Neural cell (in vitro differentiated cells): Measurements from ENCODE around the gene VEZF1. TPM values are rescaled to one million over a fixed set of nuclear protein-coding genes. Genes with fewer than 3 reads are reported as not detected.

ENCODE experiments used
- H2AFZ ChIP-seq: fragments of 200-600, 300-800 bp; sonication (generic), shearing (Covaris generic); 2 replicates; pipeline ENCODE4 v1.6.0; 2014; ENCODE audit warnings: low read depth, mild to moderate bottlenecking, antibody characterized with exemption, low read length, moderate library complexity
- H3F3A ChIP-seq: fragments of 200-600 bp; shearing (Covaris generic); 2 replicates; pipeline ENCODE4 v1.6.1; 2016; ENCODE audit warnings: mild to moderate bottlenecking, moderate library complexity, mixed read lengths, antibody characterized with exemption, low read length; ENCODE audit not compliant: insufficient read depth, poor library complexity, severe bottlenecking
- H3K27ac ChIP-seq: fragments of 200-600, 300-800 bp; sonication (generic), shearing (Covaris generic); 2 replicates; pipeline ENCODE4 v1.5.1; 2014; ENCODE audit warnings: mild to moderate bottlenecking, low read length, moderate library complexity
- H3K27me3 ChIP-seq: fragments of 300-800, 200-600 bp; sonication (generic), shearing (Covaris generic); 2 replicates; pipeline ENCODE4 v1.6.0; 2014; ENCODE audit warnings: mild to moderate bottlenecking, low read depth, low read length, moderate library complexity; ENCODE audit not compliant: insufficient read depth
- H3K36me3 ChIP-seq: fragments of 300-800, 200-600 bp; sonication (generic), shearing (Covaris generic); 2 replicates; pipeline ENCODE4 v1.5.1; 2014; ENCODE audit warnings: mild to moderate bottlenecking, antibody characterized with exemption, low read length, moderate library complexity; ENCODE audit not compliant: insufficient read depth
- H3K4me2 ChIP-seq: fragments of 300-800, 200-600 bp; sonication (generic), shearing (Covaris generic); 2 replicates; pipeline ENCODE4 v1.6.0; 2014; ENCODE audit warnings: mild to moderate bottlenecking, low read length
- H3K4me3 ChIP-seq: fragments of 300-800, 200-600 bp; sonication (generic), shearing (Covaris generic); 2 replicates; pipeline ENCODE4 v1.5.1; 2014; ENCODE audit warnings: mild to moderate bottlenecking, low read length, moderate library complexity
- H3K79me2 ChIP-seq: fragments of 200-600 bp; shearing (Covaris generic); replicated peaks from 2 replicates; pipeline ENCODE4 v1.6.0; 2014; ENCODE audit warnings: mild to moderate bottlenecking, low read length, moderate library complexity; ENCODE audit not compliant: insufficient read depth
- H3K9ac ChIP-seq: fragments of 300-800, 200-600 bp; sonication (generic), shearing (Covaris generic); 2 replicates; pipeline ENCODE4 v1.6.1; 2016; ENCODE audit warnings: mild to moderate bottlenecking, low read length, mixed read lengths
- H3K9me2 ChIP-seq: fragments of 200-600 bp; shearing (Covaris generic); 2 replicates; pipeline ENCODE4 v1.6.1; 2016; ENCODE audit warnings: mild to moderate bottlenecking, low read length, mixed read lengths; ENCODE audit not compliant: insufficient read depth
- H3K9me3 ChIP-seq: fragments of 200-600, 300-800 bp; sonication (generic), shearing (Covaris generic); 2 replicates; pipeline ENCODE4 v1.6.1; 2016; ENCODE audit warnings: mild to moderate bottlenecking, mixed run types, low read length, moderate library complexity, mixed read lengths
- H4K20me1 ChIP-seq: fragments of 200-600 bp; shearing (Covaris generic); 2 replicates; pipeline ENCODE4 v1.6.1; 2016; ENCODE audit warnings: mild to moderate bottlenecking, mixed run types; ENCODE audit not compliant: insufficient read depth
- EP300 ChIP-seq: fragments of 450-650 bp; conservative IDR thresholded peaks from 2 replicates; pipeline ENCODE4 v1.6.1; 2014; ENCODE audit warnings: antibody characterized with exemption, mild to moderate bottlenecking, moderate library complexity; ENCODE audit not compliant: poor library complexity, severe bottlenecking
- EZH2 ChIP-seq: fragments of 200-600, 300-800 bp; shearing (Covaris generic), sonication (generic); IDR thresholded peaks from 2 replicates; pipeline ENCODE4 v1.6.1; 2014; ENCODE audit warnings: antibody characterized with exemption, low read length, borderline replicate concordance, mild to moderate bottlenecking; ENCODE audit not compliant: insufficient read depth, poor library complexity, severe bottlenecking
- MXI1 ChIP-seq: fragments of 450-650 bp; conservative IDR thresholded peaks from 2 replicates; pipeline ENCODE4 v1.6.1; 2014; ENCODE audit warnings: antibody characterized with exemption, mild to moderate bottlenecking; ENCODE audit not compliant: poor library complexity, severe bottlenecking
- POLR2AphosphoS5 ChIP-seq: IDR thresholded peaks from 2 replicates; pipeline ENCODE4 v1.6.1; 2012
- RAD21 ChIP-seq: fragments of 450-650 bp; conservative IDR thresholded peaks from 2 replicates; pipeline ENCODE4 v1.6.1; 2014; ENCODE audit warnings: antibody characterized with exemption, mild to moderate bottlenecking, moderate library complexity
- SMC3 ChIP-seq: fragments of 450-650 bp; conservative IDR thresholded peaks from 2 replicates; pipeline ENCODE4 v1.6.1; 2014; ENCODE audit warnings: antibody characterized with exemption, mild to moderate bottlenecking, moderate library complexity; ENCODE audit not compliant: poor library complexity
- TAF1 ChIP-seq: IDR thresholded peaks from 2 replicates; pipeline ENCODE4 v1.6.1; 2012; ENCODE audit warnings: low read depth
- polyA plus RNA-seq: library from polyadenylated mRNA; depleted of rRNA; stranded (reverse); fragments of >200 nt; gene quantifications from 2 replicates; pipeline ENCODE4 v1.2.3, GENCODE V29; 2014
- TF ChIP-seq, protein P1 (sequence below): IDR thresholded peaks from 2 replicates; pipeline ENCODE4 v1.6.1; 2012; ENCODE audit warnings: borderline replicate concordance
- TF ChIP-seq, protein P2 (sequence below): fragments of 450-650 bp; IDR thresholded peaks from 2 replicates; pipeline ENCODE4 v1.5.1; 2014; ENCODE audit warnings: antibody characterized with exemption, mild to moderate bottlenecking, moderate library complexity; ENCODE audit not compliant: poor library complexity, severe bottlenecking

The VEZF1 gene
- polyA plus RNA-seq, 1 donor from 2014 or later, result 64.6 TPM

DNA sequence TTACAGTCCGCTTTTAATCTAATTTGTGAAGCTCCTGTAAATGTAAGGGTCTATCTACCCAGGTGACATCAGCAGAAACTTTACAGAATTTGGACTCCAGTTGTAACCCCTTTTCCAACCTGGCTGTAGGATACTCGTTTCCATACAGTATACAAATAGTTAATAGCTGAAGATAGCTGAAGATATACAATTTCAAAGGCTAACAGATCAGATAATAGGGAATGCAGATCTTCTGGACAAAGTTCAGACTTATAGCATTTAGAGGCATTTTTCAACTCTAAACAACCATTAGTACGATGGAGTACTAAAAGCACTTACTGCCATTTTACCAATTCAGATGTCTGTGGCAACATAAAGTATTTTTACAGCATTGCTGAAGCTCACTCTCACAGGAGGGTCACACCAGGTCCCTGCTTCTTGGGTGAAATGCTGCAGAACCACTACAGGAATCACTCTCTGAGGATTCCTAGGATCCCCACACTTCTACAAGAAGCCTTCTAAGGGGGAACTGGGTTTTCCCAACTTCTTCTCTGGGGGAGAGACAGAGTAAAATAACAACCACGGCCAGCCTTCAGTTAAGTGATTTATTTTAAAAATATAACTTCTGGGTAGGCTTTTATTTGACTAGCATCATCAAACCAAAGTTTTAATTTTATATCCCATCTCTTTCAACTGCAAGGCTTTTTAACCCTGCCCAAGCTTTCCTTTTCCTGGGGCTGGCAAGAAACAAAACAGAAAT lies 2.9 kb downstream of the VEZF1 start:
- Histone ChIP-seq H3K79me2 (peaks cover 73% of the 10 kb centered on the region), H2AFZ (no peak overlapping the region), H3K9me2 (no peaks in the 10 kb centered on the region), H3K4me2 (peak overlapping the region; percentile 83), H3F3A (peaks cover 5% of the 10 kb centered on the region), H3K27ac (no peak overlapping the region), H3K9me3 (no peaks in the 10 kb centered on the region), H3K9ac (peak overlapping the region; percentile 13), H3K4me3 (peak overlapping the region; percentile 91), H3K36me3 (no peaks in the 10 kb centered on the region), H3K27me3 (no peaks in the 10 kb centered on the region), H4K20me1 (peaks cover 21% of the 10 kb centered on the region)
- TF ChIP-seq SMC3 (peak; percentile 22), RAD21 (peak; percentile 23)
- TF ChIP-seq, protein P1, sequence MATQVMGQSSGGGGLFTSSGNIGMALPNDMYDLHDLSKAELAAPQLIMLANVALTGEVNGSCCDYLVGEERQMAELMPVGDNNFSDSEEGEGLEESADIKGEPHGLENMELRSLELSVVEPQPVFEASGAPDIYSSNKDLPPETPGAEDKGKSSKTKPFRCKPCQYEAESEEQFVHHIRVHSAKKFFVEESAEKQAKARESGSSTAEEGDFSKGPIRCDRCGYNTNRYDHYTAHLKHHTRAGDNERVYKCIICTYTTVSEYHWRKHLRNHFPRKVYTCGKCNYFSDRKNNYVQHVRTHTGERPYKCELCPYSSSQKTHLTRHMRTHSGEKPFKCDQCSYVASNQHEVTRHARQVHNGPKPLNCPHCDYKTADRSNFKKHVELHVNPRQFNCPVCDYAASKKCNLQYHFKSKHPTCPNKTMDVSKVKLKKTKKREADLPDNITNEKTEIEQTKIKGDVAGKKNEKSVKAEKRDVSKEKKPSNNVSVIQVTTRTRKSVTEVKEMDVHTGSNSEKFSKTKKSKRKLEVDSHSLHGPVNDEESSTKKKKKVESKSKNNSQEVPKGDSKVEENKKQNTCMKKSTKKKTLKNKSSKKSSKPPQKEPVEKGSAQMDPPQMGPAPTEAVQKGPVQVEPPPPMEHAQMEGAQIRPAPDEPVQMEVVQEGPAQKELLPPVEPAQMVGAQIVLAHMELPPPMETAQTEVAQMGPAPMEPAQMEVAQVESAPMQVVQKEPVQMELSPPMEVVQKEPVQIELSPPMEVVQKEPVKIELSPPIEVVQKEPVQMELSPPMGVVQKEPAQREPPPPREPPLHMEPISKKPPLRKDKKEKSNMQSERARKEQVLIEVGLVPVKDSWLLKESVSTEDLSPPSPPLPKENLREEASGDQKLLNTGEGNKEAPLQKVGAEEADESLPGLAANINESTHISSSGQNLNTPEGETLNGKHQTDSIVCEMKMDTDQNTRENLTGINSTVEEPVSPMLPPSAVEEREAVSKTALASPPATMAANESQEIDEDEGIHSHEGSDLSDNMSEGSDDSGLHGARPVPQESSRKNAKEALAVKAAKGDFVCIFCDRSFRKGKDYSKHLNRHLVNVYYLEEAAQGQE, result no peak
- TF ChIP-seq, protein P2, sequence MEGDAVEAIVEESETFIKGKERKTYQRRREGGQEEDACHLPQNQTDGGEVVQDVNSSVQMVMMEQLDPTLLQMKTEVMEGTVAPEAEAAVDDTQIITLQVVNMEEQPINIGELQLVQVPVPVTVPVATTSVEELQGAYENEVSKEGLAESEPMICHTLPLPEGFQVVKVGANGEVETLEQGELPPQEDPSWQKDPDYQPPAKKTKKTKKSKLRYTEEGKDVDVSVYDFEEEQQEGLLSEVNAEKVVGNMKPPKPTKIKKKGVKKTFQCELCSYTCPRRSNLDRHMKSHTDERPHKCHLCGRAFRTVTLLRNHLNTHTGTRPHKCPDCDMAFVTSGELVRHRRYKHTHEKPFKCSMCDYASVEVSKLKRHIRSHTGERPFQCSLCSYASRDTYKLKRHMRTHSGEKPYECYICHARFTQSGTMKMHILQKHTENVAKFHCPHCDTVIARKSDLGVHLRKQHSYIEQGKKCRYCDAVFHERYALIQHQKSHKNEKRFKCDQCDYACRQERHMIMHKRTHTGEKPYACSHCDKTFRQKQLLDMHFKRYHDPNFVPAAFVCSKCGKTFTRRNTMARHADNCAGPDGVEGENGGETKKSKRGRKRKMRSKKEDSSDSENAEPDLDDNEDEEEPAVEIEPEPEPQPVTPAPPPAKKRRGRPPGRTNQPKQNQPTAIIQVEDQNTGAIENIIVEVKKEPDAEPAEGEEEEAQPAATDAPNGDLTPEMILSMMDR, result no peak

DNA sequence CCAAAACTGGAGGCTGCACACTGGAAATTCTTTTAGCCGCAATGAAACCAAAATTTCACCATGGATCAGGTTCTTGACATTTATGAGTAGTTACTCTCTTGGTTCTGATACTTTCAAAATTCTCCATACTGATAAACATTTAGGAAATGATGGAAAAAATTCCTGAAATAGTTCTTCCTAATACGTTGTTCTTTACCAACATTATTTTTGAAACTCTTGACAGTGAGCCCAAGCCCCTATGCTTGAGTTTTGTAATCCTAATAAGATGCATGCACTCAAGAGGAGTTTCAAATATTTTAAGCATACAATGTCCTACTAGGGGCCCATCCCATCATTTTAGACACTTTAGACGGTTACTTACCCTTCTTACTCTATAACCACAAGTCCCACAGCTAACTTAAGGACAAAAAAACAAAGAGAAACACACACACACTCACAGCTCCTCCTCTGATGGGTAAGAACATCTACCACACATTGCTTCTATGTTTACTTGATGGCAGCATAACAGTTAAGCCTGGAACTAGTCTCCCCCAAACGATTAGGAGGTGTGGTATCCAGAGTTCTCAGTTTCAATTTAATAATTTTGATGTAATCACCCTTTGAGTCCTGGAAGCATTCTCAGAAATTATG lies 3.7 kb downstream of the VEZF1 start:
- Histone ChIP-seq H3K9ac (no peak overlapping the region), H3K79me2 (peaks cover 75% of the 10 kb centered on the region), H3K9me3 (no peaks in the 10 kb centered on the region), H3K36me3 (no peaks in the 10 kb centered on the region), H3F3A (peaks cover 5% of the 10 kb centered on the region), H4K20me1 (peaks cover 21% of the 10 kb centered on the region), H3K4me2 (peak overlapping the region; percentile 83), H3K27me3 (no peaks in the 10 kb centered on the region), H2AFZ (no peak overlapping the region), H3K9me2 (no peaks in the 10 kb centered on the region), H3K4me3 (peak overlapping the region; percentile 91), H3K27ac (no peak overlapping the region)
- TF ChIP-seq RAD21, result no peak
- TF ChIP-seq SMC3, result no peak
- no peak for TF ChIP-seq POLR2AphosphoS5
- TF ChIP-seq MXI1, result no peak
- no peak for TF ChIP-seq EZH2
- TF ChIP-seq, protein P2, result no peak
- TF ChIP-seq EP300, result no peak
- TF ChIP-seq TAF1, result no peak
- TF ChIP-seq, protein P1, result no peak
